ENCODE measurements around the gene LAMTOR4. TPM values are rescaled to one million over a fixed set of nuclear protein-coding genes. Genes with fewer than 3 reads are reported as not detected.

Gene LAMTOR4
- total RNA-seq, 3 donors from 2014 or later (not counting 1 experiment from before 2014, with no cell fraction given), result 148 to 161 (median 156) TPM

GRCh38 chr7:100156331-100157068 is 7.8 kb downstream of the LAMTOR4 start:
- H3K27me3 Mint-ChIP-seq (ENCODE audit: low read depth in 2 of 2), result no peaks in the 10 kb centered on the region
- no peaks in the 10 kb centered on the region for H3K9me3 ChIP-seq (ENCODE audit: control insufficient read depth, insufficient read depth, low read length)
- H3K36me3 Mint-ChIP-seq, result no peaks in the 10 kb centered on the region
- H3K36me3 ChIP-seq (ENCODE audit: control insufficient read depth, insufficient read depth, low read length), result peaks cover 33% of the 10 kb centered on the region
- intact Hi-C loops (cut with micrococcal nuclease), result no loop called here
- WGBS (ENCODE audit: insufficient coverage), result 69% methylated on average over 16 of the region's 16 CpGs
- peak overlapping the region; percentile 68 for H3K4me3 Mint-ChIP-seq
- no peaks in the 10 kb centered on the region for H3K9me3 Mint-ChIP-seq
- H3K4me3 ChIP-seq (ENCODE audit: low read length), result no peak overlapping the region
- DNase-seq (peak in 1 of 2 donors; percentile 71), ATAC-seq (peak in 2 of 3 donors; percentile 15 to 35)
- H3K4me1 ChIP-seq (ENCODE audit: control insufficient read depth, insufficient read depth, low read length), result peaks cover 38% of the 10 kb centered on the region
- TF ChIP-seq CTCF (IDR thresholded peaks at IDR 0.05), result no peak
- no peaks in the 10 kb centered on the region for H3K27me3 ChIP-seq (ENCODE audit: control insufficient read depth, insufficient read depth, low read length)
- peak overlapping the region; percentile 80 to 82 for H3K27ac Mint-ChIP-seq
- H3K27ac ChIP-seq (ENCODE audit: low read length), result peak overlapping the region; percentile 56
- H3K4me1 Mint-ChIP-seq, result peaks cover 13 to 29% of the 10 kb centered on the region in 2 donors

DNA sequence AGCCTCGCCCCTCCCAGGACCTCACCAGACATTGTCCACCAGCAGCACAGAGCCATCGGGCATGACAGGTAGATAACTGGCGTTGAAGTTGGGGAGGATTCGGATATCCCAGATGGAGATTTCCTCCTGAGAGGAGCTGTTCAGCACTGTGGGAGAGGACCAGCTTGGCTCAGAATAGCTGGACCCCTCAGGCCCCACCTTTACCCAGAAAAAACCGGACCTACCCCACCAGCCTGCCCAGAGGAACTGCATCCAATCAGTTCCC is 8.3 kb downstream of the LAMTOR4 start:
- H3K36me3 ChIP-seq (ENCODE audit: control insufficient read depth, insufficient read depth, low read length), result peaks cover 33% of the 10 kb centered on the region

GRCh38 chr7:100157334-100158228 is 8.9 kb downstream of the LAMTOR4 start:
- peak overlapping the region; percentile 66 for H3K4me3 ChIP-seq (ENCODE audit: low read length)
- peaks cover 35% of the 10 kb centered on the region for H3K4me1 ChIP-seq (ENCODE audit: control insufficient read depth, insufficient read depth, low read length)
- Mint-ChIP-seq H3K9me3 (no peaks in the 10 kb centered on the region), H3K27ac (peak overlapping the region; percentile 80 to 85), H3K4me3 (peak overlapping the region; percentile 86), H3K27me3 (ENCODE audit: low read depth in 2 of 2) (no peaks in the 10 kb centered on the region), H3K36me3 (no peaks in the 10 kb centered on the region), H3K4me1 (peaks cover 7 to 23% of the 10 kb centered on the region in 2 donors)
- TF ChIP-seq CTCF (IDR thresholded peaks at IDR 0.05), result no peak
- no peaks in the 10 kb centered on the region for H3K27me3 ChIP-seq (ENCODE audit: control insufficient read depth, insufficient read depth, low read length)
- ATAC-seq, result peak in 1 of 3 donors; percentile 1
- intact Hi-C loops (cut with micrococcal nuclease), result loop anchor here (1.0 kb wide), 1 partner anchor 9 kb away; the partner anchor contains the start of gene LAMTOR4
- no peaks in the 10 kb centered on the region for H3K9me3 ChIP-seq (ENCODE audit: control insufficient read depth, insufficient read depth, low read length)
- peak overlapping the region; percentile 56 for H3K27ac ChIP-seq (ENCODE audit: low read length)
- peak in 1 of 2 donors; percentile 33 for DNase-seq
- WGBS (ENCODE audit: insufficient coverage), result 34% methylated on average over 30 of the region's 32 CpGs
- peaks cover 30% of the 10 kb centered on the region for H3K36me3 ChIP-seq (ENCODE audit: control insufficient read depth, insufficient read depth, low read length)

More for the DNA sequence above, 8.3 kb downstream of the LAMTOR4 start:
- intact Hi-C loops (cut with micrococcal nuclease), result no loop called here
- Histone ChIP-seq H3K4me3 (ENCODE audit: low read length) (no peak overlapping the region), H3K27ac (ENCODE audit: low read length) (peak overlapping the region; percentile 56), H3K4me1 (ENCODE audit: control insufficient read depth, insufficient read depth, low read length) (peaks cover 37% of the 10 kb centered on the region), H3K9me3 (ENCODE audit: control insufficient read depth, insufficient read depth, low read length) (no peaks in the 10 kb centered on the region), H3K27me3 (ENCODE audit: control insufficient read depth, insufficient read depth, low read length) (no peaks in the 10 kb centered on the region)
- H3K27ac Mint-ChIP-seq, result peak overlapping the region; percentile 80 to 82
- H3K4me3 Mint-ChIP-seq, result peak overlapping the region; percentile 68
- no peaks in the 10 kb centered on the region for H3K27me3 Mint-ChIP-seq (ENCODE audit: low read depth in 2 of 2)
- ATAC-seq, result no peak
- H3K4me1 Mint-ChIP-seq, result peaks cover 12 to 29% of the 10 kb centered on the region in 2 donors
- WGBS (ENCODE audit: insufficient coverage), result 92% methylated on average over 5 of the region's 5 CpGs
- H3K36me3 Mint-ChIP-seq, result no peaks in the 10 kb centered on the region
- TF ChIP-seq CTCF (IDR thresholded peaks at IDR 0.05), result no peak
- peak in 1 of 2 donors; percentile 9 for DNase-seq
- H3K9me3 Mint-ChIP-seq, result no peaks in the 10 kb centered on the region
